ENCODE measurements around the gene NOTCH3.
A peak's percentile ranks its signal among the peaks of the same experiment; 100 is the strongest.

Gene NOTCH3

GRCh38 chr19:15200553-15201364, at the start of gene NOTCH3:
TSS of gene NOTCH3 (minus strand) at chr19:15200995. CDS start at chr19:15200905, 90 bp downstream.
- DNase-seq, result no peak

- DNase-seq, result no peak
Measured at GRCh38 chr19:15250640-15250993, 49.8 kb upstream of the NOTCH3 start.

GRCh38 chr19:15249972-15250639, 49.3 kb upstream of the NOTCH3 start:
- DNase-seq, result peak in 1 of 58 donors; percentile 27

GRCh38 chr19:15249528-15249874, 48.7 kb upstream of the NOTCH3 start:
- DNase-seq, result no peak

- DNase-seq, result peak in 33 of 58 donors; percentile 3 to 72 (median 21)
Measured at GRCh38 chr19:15248648-15249527, 48.1 kb upstream of the NOTCH3 start.

- no peak for DNase-seq
Measured at GRCh38 chr19:15248106-15248505, 47.3 kb upstream of the NOTCH3 start.

GRCh38 chr19:15247107-15248014, 46.6 kb upstream of the NOTCH3 start:
- DNase-seq, result peak in 4 of 58 donors; percentile 7 to 30 (median 17)

GRCh38 chr19:15246198-15246481, 45.3 kb upstream of the NOTCH3 start:
- DNase-seq, result no peak

GRCh38 chr19:15245370-15246197, 44.8 kb upstream of the NOTCH3 start:
- DNase-seq, result no peak

GRCh38 chr19:15244808-15245207, 44.0 kb upstream of the NOTCH3 start:
- no peak for DNase-seq

GRCh38 chr19:15244106-15244803, 43.5 kb upstream of the NOTCH3 start:
- no peak for DNase-seq

- no peak for DNase-seq
Measured at GRCh38 chr19:15243236-15243957, 42.6 kb upstream of the NOTCH3 start.

- DNase-seq, result peak in 1 of 58 donors; percentile 18
Measured at GRCh38 chr19:15241259-15241910, 40.6 kb upstream of the NOTCH3 start.

- no peak for DNase-seq
Measured at GRCh38 chr19:15240515-15240914, 39.7 kb upstream of the NOTCH3 start.

- DNase-seq, result no peak
Measured at GRCh38 chr19:15239337-15239949, 38.6 kb upstream of the NOTCH3 start.

- no peak for DNase-seq
Measured at GRCh38 chr19:15238639-15239155, 37.9 kb upstream of the NOTCH3 start.

All from anterior cingulate cortex (tissue), 58 donors.